Measurements from ENCODE around the gene CADM1. TPM values are rescaled to one million over a fixed set of nuclear protein-coding genes. Genes with fewer than 3 reads are reported as not detected.

CADM1 gene
- total and polyA plus RNA-seq, 2 donors (not counting 1 experiment from before 2014, with no cell fraction given): 15.4 to 86.0 TPM

GRCh38 chr11:115168686-115169085 lies 335.5 kb downstream of the CADM1 start:
- H3K9ac ChIP-seq (ENCODE audit: insufficient read depth, low read length): no peak overlapping the region
- no peaks in the 10 kb centered on the region for H3K27me3 ChIP-seq (ENCODE audit: control insufficient read depth, insufficient read depth, low read length)
- H4K20me1 ChIP-seq (ENCODE audit: control insufficient read depth, extremely low read depth, insufficient read depth, low read length): no peaks in the 10 kb centered on the region
- TF ChIP-seq CTCF (conservative IDR thresholded peaks at IDR 0.05 in 1 of 2, IDR thresholded peaks at IDR 0.05 in 1 of 2; ENCODE audit: low read depth in 1 of 2, low read length in 2 of 2) (no peak), EZH2 (IDR thresholded peaks at IDR 0.05; ENCODE audit: low read length, missing control alignments) (no peak)
- H2AFZ ChIP-seq (ENCODE audit: low read length): no peak overlapping the region
- no peaks in the 10 kb centered on the region for H3K4me1 ChIP-seq (ENCODE audit: control insufficient read depth, extremely low read depth, insufficient read depth, low read length)
- no peak overlapping the region for H3K4me2 ChIP-seq (ENCODE audit: extremely low read depth, insufficient read depth, low read length)
- H3K36me3 ChIP-seq (ENCODE audit: control insufficient read depth, insufficient read depth, low read length): no peaks in the 10 kb centered on the region
- no peak overlapping the region for H3K27ac ChIP-seq (ENCODE audit: insufficient read depth, low read length)
- DNase-seq (ENCODE audit: low read depth in 2 of 2): no peak
- H3K4me3 ChIP-seq (replicated peaks in 1 of 4; ENCODE audit: control extremely low read depth in 1 of 4, insufficient read depth in 1 of 4, low read depth in 3 of 4, low read length in 4 of 4): no peak overlapping the region
- H3K9me3 ChIP-seq (ENCODE audit: control insufficient read depth, insufficient read depth, low read depth, low read length): no peaks in the 10 kb centered on the region
- H3K79me2 ChIP-seq (ENCODE audit: control insufficient read depth, insufficient read depth, low read length): no peaks in the 10 kb centered on the region

GRCh38 chr11:115168229-115168671 lies 336.0 kb downstream of the CADM1 start:
- H3K9me3 ChIP-seq (ENCODE audit: control insufficient read depth, insufficient read depth, low read depth, low read length): no peaks in the 10 kb centered on the region
- TF ChIP-seq EZH2 (IDR thresholded peaks at IDR 0.05; ENCODE audit: low read length, missing control alignments) (no peak), CTCF (conservative IDR thresholded peaks at IDR 0.05 in 1 of 2, IDR thresholded peaks at IDR 0.05 in 1 of 2; ENCODE audit: low read depth in 1 of 2, low read length in 2 of 2) (no peak)
- no peaks in the 10 kb centered on the region for H3K27me3 ChIP-seq (ENCODE audit: control insufficient read depth, insufficient read depth, low read length)
- H4K20me1 ChIP-seq (ENCODE audit: control insufficient read depth, extremely low read depth, insufficient read depth, low read length): no peaks in the 10 kb centered on the region
- H3K36me3 ChIP-seq (ENCODE audit: control insufficient read depth, insufficient read depth, low read length): no peaks in the 10 kb centered on the region
- H3K4me2 ChIP-seq (ENCODE audit: extremely low read depth, insufficient read depth, low read length): no peak overlapping the region
- H3K9ac ChIP-seq (ENCODE audit: insufficient read depth, low read length): no peak overlapping the region
- H3K79me2 ChIP-seq (ENCODE audit: control insufficient read depth, insufficient read depth, low read length): no peaks in the 10 kb centered on the region
- H3K4me1 ChIP-seq (ENCODE audit: control insufficient read depth, extremely low read depth, insufficient read depth, low read length): no peaks in the 10 kb centered on the region
- H3K27ac ChIP-seq (ENCODE audit: insufficient read depth, low read length): no peak overlapping the region
- no peak overlapping the region for H3K4me3 ChIP-seq (replicated peaks in 1 of 4; ENCODE audit: control extremely low read depth in 1 of 4, insufficient read depth in 1 of 4, low read depth in 3 of 4, low read length in 4 of 4)
- DNase-seq (ENCODE audit: low read depth in 2 of 2): peak in 1 of 2 donors; percentile 43
- H2AFZ ChIP-seq (ENCODE audit: low read length): no peak overlapping the region

GRCh38 chr11:115167456-115167855 lies 336.8 kb downstream of the CADM1 start:
- no peak for DNase-seq (ENCODE audit: low read depth in 2 of 2)
- Histone ChIP-seq H3K27me3 (ENCODE audit: control insufficient read depth, insufficient read depth, low read length) (no peaks in the 10 kb centered on the region), H3K4me1 (ENCODE audit: control insufficient read depth, extremely low read depth, insufficient read depth, low read length) (no peaks in the 10 kb centered on the region), H3K9ac (ENCODE audit: insufficient read depth, low read length) (no peak overlapping the region), H3K4me3 (replicated peaks in 1 of 4; ENCODE audit: control extremely low read depth in 1 of 4, insufficient read depth in 1 of 4, low read depth in 3 of 4, low read length in 4 of 4) (no peak overlapping the region), H3K9me3 (ENCODE audit: control insufficient read depth, insufficient read depth, low read depth, low read length) (no peaks in the 10 kb centered on the region), H3K36me3 (ENCODE audit: control insufficient read depth, insufficient read depth, low read length) (no peaks in the 10 kb centered on the region), H2AFZ (ENCODE audit: low read length) (no peak overlapping the region), H4K20me1 (ENCODE audit: control insufficient read depth, extremely low read depth, insufficient read depth, low read length) (no peaks in the 10 kb centered on the region), H3K79me2 (ENCODE audit: control insufficient read depth, insufficient read depth, low read length) (no peaks in the 10 kb centered on the region), H3K27ac (ENCODE audit: insufficient read depth, low read length) (no peak overlapping the region), H3K4me2 (ENCODE audit: extremely low read depth, insufficient read depth, low read length) (no peak overlapping the region)
- TF ChIP-seq EZH2 (IDR thresholded peaks at IDR 0.05; ENCODE audit: low read length, missing control alignments) (no peak), CTCF (conservative IDR thresholded peaks at IDR 0.05 in 1 of 2, IDR thresholded peaks at IDR 0.05 in 1 of 2; ENCODE audit: low read depth in 1 of 2, low read length in 2 of 2) (no peak)
